ENCODE data around the gene SUMO1. TPM values are rescaled to one million over a fixed set of nuclear protein-coding genes. Genes with fewer than 3 reads are reported as not detected.

SUMO1 gene
- polyA plus RNA-seq, 3 donors, result 30.4 to 159 (median 156) TPM

DNA sequence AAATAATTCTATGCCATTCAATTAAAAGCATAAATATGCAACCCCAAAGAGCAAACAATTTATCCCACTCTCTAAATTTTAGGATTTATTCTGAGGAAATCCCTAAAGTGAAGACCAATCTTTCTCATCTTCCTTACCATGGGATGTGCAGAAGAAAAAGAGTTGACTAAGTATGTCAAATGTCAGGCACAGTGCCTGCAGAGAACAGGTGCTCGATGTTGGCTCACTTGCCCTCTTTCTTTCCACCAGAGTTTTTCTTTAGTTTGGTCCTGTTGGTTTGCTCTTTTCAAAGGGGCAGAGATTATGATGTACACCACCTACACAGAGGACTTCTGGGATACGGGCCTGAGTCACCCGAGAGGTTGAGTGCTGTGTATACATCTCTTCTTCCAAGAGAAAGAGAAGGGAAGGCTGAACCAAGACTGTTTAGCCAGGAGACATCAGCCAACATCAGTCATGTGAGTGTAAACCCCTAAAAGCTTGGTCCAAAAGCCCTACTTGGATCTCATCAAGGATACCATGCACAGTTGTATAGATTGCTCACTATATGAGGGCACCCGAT lies 51.7 kb downstream of the SUMO1 start:
- TF ChIP-seq CTCF (IDR thresholded peaks at IDR 0.05), result no peak
- Histone ChIP-seq H3K79me2 (ENCODE audit: insufficient read depth, low read length) (no peaks in the 10 kb centered on the region), H3K36me3 (replicated peaks in 1 of 2; ENCODE audit: control insufficient read depth in 1 of 2, insufficient read depth in 2 of 2, low read length in 2 of 2) (no peaks in the 10 kb centered on the region), H4K20me1 (ENCODE audit: insufficient read depth, low read length) (no peaks in the 10 kb centered on the region), H3K9ac (ENCODE audit: insufficient read depth, low read length, poor library complexity, severe bottlenecking) (no peak overlapping the region), H3K27ac (ENCODE audit: low read depth in 1 of 2, low read length in 2 of 2) (no peak overlapping the region), H3K9me3 (replicated peaks in 1 of 2; ENCODE audit: control insufficient read depth in 1 of 2, insufficient read depth in 1 of 2, low read length in 2 of 2) (no peaks in the 10 kb centered on the region), H3K27me3 (ENCODE audit: control insufficient read depth in 2 of 2, insufficient read depth in 2 of 2, low read length in 2 of 2) (no peaks in the 10 kb centered on the region), H3K4me1 (ENCODE audit: control insufficient read depth in 1 of 2, insufficient read depth in 2 of 2, low read length in 2 of 2) (no peaks in the 10 kb centered on the region), H3K4me2 (replicated peaks; ENCODE audit: extremely low read depth, low read length, poor library complexity, severe bottlenecking) (no peak overlapping the region), H2AFZ (ENCODE audit: insufficient read depth, low read depth, low read length, poor library complexity, severe bottlenecking) (no peak overlapping the region), H3K4me3 (replicated peaks in 1 of 3; ENCODE audit: low read depth in 2 of 3, low read length in 3 of 3) (no peak overlapping the region)
- no CpG with 5 or more reads among the region's 4 CpGs for WGBS (ENCODE audit: insufficient coverage)
- H3K9me3 Mint-ChIP-seq, result no peaks in the 10 kb centered on the region
- H3K36me3 Mint-ChIP-seq, result no peaks in the 10 kb centered on the region
- no peak overlapping the region for H3K4me3 Mint-ChIP-seq
- no peak overlapping the region for H3K27ac Mint-ChIP-seq
- DNase-seq, result no peak
- H3K27me3 Mint-ChIP-seq (ENCODE audit: low read depth in 3 of 3), result peaks cover 2 to 5% (median 3%) of the 10 kb centered on the region in 3 donors
- H3K4me1 Mint-ChIP-seq, result no peaks in the 10 kb centered on the region
- intact Hi-C loops (cut with micrococcal nuclease), result no loop called here

GRCh38 chr2:202185156-202185555 lies 53.2 kb downstream of the SUMO1 start:
- H3K36me3 ChIP-seq (replicated peaks in 1 of 2; ENCODE audit: control insufficient read depth in 1 of 2, insufficient read depth in 2 of 2, low read length in 2 of 2), result no peaks in the 10 kb centered on the region
- no peak for TF ChIP-seq CTCF (IDR thresholded peaks at IDR 0.05)
- WGBS (ENCODE audit: insufficient coverage), result 100% methylated on average over 2 of the region's 6 CpGs
- H3K27me3 ChIP-seq (ENCODE audit: control insufficient read depth in 2 of 2, insufficient read depth in 2 of 2, low read length in 2 of 2), result no peaks in the 10 kb centered on the region
- Mint-ChIP-seq H3K4me1 (no peaks in the 10 kb centered on the region), H3K9me3 (no peaks in the 10 kb centered on the region), H3K27me3 (ENCODE audit: low read depth in 3 of 3) (peaks cover 4 to 5% (median 5%) of the 10 kb centered on the region in 3 donors), H3K27ac (no peak overlapping the region), H3K4me3 (peak overlapping the region in 1 of 2 donors; percentile 46), H3K36me3 (no peaks in the 10 kb centered on the region)
- H2AFZ ChIP-seq (ENCODE audit: insufficient read depth, low read depth, low read length, poor library complexity, severe bottlenecking), result no peak overlapping the region
- H3K4me3 ChIP-seq (replicated peaks in 1 of 3; ENCODE audit: low read depth in 2 of 3, low read length in 3 of 3), result no peak overlapping the region
- H3K27ac ChIP-seq (ENCODE audit: low read depth in 1 of 2, low read length in 2 of 2), result no peak overlapping the region
- DNase-seq, result no peak
- H3K4me2 ChIP-seq (replicated peaks; ENCODE audit: extremely low read depth, low read length, poor library complexity, severe bottlenecking), result no peak overlapping the region
- H3K9ac ChIP-seq (ENCODE audit: insufficient read depth, low read length, poor library complexity, severe bottlenecking), result no peak overlapping the region
- H4K20me1 ChIP-seq (ENCODE audit: insufficient read depth, low read length), result no peaks in the 10 kb centered on the region
- intact Hi-C loops (cut with micrococcal nuclease), result no loop called here
- H3K79me2 ChIP-seq (ENCODE audit: insufficient read depth, low read length), result no peaks in the 10 kb centered on the region
- no peaks in the 10 kb centered on the region for H3K9me3 ChIP-seq (replicated peaks in 1 of 2; ENCODE audit: control insufficient read depth in 1 of 2, insufficient read depth in 1 of 2, low read length in 2 of 2)
- no peaks in the 10 kb centered on the region for H3K4me1 ChIP-seq (ENCODE audit: control insufficient read depth in 1 of 2, insufficient read depth in 2 of 2, low read length in 2 of 2)
